GM21737 (cell line): ENCODE measurements around the gene ORC3.
"Not testable (repeated sequence)": the region's sequence is repeated elsewhere in the genome, so short reads cannot be mapped to it uniquely, and the experiment has no call there.

Source experiments
- ATAC-seq: cut with Tn5 transposase; IDR thresholded peaks from one replicate; pipeline ENCODE4 v1.9.1; 2021; ENCODE audit warnings: mild to moderate bottlenecking, moderate library complexity; ENCODE audit not compliant: unreplicated experiment

The ORC3 gene

DNA sequence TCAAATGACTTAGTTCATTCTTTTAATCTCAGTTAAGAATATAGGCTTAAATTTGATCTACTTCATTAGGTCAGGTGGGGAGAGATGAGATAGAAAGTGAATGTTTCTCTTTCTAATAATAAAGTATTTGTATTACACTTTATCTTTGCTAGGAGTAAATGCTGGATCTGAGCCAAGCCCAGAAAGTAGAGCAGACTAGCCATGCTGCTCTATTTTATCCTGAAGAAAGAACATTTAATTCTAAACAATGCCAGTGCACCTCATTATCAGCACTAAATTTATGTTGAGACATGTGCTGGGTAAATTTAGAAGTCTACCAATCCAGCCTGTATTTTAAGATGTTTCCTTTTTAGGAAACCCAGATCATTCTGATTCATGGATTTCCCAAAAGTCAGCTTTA is 68.6 kb downstream of the ORC3 start:
- ATAC-seq: no peak

DNA sequence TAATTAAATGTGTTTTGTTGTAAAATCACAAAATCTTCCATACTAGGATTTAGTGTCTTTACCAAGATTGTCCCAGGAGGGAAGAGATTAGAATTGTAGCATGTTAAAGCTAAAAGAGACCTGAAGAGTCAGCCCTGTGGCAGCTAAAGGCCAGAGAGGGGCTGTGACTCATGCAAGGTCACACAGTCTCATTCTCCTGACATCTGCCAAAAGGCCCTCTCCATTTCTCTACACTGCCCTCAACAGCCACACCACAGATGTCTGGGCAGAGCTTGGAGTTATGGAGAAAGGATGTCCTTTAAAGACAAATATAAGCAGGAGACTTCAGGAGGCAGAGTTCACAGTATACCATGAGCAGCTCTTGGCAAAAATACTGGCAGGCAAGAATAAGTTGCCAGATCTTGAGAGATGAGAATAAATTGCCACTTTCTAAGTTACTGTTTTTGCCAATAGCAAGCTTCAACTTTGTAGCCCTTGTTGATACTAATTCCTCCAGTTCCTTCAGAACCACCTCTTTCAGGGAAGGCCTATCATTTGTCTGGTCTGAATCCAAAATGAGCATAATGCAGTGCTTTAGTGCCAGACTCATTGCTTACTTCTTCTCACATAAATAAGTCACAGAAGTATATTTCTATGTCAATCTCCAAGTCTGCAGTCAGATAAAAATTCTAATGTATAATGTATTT is 70.4 kb downstream of the ORC3 start:
- ATAC-seq: no peak

DNA sequence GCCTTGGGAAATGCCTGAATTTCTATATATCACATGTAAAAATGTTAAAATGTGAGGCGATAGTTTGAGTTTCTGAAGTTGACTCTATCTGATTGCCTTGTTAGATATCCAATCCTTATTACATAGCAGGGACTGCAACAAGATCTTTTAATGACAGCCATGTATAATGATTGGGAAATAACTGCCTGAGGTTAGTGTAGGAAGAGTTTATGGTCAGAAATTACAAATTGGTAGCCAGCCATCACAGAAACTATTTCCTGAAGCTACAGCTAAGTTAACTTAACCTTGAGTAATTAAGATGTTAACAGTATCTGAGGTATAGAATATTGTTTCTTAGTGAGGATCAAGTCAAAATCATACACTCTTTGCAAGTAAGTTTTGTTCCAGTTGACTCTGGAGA is 71.1 kb downstream of the ORC3 start:
- no peak for ATAC-seq

DNA sequence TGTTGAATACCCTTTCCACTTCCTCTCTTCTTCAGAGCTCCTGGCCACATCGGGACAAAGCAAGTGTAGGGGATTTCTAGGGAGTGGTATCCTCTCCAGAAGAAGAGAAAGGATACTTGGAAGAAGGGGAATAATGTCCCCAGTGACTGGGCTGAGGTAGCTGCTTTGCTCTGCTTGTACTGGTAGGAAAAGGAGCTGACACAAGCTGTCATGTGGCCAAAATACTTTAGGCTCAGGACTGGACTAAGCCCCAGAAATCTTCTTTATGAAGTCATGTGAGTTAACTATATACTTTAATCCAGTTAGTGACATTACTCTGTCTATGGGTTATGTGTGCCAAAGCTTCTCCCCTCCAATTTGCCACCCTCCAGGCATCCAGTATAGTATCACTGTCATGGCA is 71.6 kb downstream of the ORC3 start:
- no peak for ATAC-seq

DNA sequence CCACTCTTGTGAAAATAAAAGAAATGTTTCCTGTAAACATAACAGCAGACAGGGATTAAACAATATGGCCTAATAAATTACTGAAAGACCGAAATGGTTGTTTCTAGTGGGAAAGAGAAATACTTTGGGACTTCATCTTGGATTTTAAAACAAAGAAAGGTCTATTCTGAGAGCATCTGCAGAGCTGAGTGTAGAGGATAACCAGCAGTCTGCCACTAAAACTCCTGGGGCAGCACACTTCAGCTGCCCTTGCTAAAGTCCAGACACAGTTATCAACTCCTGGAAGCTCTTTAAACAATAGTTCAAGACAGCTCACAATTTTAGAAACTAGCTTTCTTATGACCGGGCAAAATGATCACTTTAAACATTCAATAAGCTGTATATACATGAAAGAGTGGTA is 73.5 kb downstream of the ORC3 start:
- no peak for ATAC-seq

DNA sequence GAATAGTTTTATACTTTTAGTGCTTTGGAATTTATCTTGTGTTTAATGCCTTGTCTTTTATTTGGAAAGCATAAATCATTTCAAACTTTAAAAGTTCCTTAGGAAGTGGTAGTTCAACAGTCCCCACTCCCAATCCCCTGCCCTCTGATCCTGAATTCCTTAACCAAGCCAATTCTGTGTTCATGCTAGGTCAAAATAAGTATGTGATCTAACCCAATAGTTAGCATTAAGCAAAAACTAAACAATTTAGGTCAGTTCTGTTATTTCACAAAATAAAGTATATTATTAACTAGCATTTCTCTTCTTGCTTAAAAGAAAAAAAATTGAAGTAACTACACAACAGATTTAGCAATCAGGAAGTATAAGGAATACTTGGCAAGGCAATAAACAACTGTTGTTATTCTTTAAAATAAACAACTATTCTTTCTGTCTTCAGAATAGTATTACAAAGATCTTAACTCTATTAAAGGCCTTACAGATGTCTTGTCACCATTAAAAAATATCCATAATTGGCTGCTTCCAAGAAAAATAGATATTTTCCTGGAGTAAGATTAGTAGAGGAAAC is 75.1 kb downstream of the ORC3 start:
- no peak for ATAC-seq

DNA sequence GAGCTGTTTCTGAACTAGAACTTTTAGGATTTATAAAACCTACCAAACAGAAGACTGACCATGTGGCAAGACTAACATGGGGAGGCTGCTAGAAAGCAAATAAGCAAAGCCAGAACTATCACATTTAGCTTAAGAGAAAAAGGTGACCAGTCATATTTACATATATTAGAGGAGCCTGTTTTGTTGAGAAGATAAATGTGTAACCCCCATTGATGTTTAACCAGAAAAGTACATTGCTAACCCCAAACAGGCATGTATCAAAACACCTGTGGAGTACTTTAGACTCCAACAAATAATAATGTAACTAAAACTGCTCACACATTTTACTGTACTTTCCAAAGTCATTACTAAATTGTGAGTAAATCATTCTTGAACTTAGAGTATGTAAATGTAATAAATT is 77.1 kb downstream of the ORC3 start:
- no peak for ATAC-seq

DNA sequence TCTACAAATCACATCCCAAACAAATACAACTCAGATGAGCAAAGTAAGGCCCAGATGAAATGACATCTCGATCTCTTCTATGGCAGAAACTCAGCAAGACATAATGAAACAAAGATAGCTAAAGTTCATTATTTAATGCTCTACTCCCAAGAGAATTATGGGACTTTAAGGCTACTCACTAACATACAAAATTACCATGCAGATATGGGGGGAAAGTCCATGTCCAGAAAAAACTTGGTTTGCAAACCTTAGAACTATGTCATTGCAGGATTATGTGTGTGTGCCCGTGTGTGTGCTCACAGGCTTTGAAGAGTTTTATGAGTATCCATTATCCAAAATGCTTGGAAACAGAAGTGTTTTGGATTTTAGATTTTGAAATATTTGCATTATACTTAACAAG is 78.1 kb downstream of the ORC3 start:
- ATAC-seq: no peak

DNA sequence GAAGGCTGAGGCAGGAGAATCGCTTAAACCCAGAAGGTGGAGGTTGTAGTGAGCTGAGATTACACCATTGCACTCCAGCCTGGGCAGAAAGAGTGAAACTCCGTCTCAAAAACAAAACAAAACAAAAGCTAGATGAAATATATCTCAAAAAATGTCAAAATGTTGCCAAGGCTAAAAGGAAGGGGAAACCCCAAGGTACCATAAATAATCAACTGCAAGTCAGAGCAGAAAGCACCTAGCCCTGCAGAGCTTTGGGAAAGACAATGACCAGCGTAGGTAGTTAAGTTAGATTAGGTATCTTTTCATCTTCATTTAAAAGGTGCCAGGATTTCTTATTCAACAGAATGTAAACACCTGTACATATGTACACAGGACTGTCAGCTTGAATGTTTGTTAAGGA is 79.1 kb downstream of the ORC3 start:
- no peak for ATAC-seq

DNA sequence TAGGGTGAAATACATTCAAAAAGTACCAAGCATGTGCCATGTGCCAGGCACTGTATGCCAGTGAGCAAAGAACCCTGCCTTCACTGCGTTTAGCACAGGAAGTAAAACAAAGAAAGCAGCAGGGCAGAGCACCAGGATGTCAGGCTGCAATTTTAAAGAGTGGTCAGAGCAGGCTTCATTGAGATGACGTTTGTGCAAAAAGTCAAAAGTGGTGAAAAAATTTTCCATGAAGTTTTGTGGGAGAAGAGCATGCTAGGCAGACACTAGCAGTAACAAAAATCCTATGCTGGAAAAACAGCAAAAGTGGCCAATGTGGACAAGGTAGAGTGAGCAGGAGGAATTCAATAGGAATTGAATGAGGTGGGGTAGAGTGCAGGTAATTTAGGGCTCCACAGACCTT is 80.8 kb downstream of the ORC3 start:
- ATAC-seq: no peak

DNA sequence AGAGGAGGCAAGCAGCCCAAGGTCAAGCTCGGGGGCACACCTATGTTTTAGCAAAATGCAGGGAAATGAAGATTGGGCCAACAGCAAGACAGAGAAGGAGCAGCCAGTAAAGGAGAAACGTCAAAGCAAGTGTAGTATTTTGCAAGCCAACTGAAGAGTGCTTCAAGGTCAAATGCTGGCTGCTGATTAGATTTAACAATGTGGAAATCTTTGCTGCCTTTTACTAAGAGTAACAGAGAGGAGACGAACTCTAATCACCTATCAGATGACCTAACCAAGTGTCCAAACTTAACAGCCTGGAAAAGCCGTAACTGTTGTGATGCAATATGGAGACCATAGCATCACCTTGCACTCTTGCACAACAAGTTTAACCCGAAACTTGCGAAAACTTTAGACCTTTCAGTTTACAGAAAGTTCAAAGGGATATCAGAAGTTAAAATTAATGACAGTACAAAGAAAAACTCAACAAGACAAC is 81.7 kb downstream of the ORC3 start:
- no peak for ATAC-seq

DNA sequence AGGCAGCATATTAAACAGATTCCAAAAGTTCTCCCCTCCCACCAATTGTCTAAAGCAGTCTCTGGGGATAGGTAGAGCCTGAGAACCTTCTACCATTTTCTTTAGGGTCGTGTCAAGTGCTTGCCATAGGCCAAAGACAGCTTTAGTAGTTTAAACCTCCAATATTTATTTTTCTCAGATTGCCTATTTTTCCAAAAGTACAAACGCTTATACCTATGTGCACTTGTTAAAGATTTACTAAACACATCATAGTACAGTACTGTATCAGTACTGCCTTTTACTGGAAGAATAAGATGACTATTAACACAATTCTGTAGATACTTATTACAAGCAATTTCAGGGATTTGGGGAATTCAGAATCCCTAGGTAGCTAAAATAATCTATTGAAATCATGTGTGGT is 82.7 kb downstream of the ORC3 start:
- no peak for ATAC-seq

DNA sequence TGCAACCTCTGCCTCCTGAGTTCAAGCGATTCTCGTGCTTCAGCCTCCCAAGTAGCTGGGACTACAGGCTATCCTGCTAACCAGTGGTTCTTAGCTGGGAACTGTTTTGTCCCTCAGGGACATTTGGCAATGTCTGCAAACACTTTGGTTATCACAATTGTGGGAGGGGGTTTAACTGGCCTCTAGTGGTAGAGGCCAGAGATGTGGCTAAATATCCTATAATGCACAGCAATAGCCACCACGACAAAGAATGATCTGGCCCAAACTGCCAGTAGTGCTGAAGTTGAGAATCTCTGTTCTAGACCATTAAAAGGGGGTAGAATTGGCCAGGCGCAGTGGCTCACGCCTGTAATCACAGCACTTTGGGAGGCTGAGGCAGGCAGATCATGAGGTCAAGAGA is 83.3 kb downstream of the ORC3 start:
- no peak for ATAC-seq

DNA sequence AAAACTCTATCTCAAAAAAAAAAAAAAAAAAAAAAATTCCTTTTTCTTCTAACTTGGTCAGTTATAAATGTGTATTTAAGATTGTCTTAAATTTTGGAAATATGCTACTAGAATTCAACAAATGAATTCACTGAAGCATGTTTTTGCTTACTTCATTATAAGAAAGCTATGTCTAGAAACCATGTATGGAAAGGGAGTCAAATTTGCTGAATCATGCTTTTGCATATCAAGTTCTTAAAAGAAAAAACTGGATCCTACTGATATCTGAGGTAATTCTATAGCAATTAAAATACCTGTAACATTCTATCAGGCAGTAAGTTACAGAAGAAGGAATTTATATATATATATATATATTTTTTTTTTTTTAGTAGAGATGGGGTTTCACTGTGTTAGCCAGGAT is 84.4 kb downstream of the ORC3 start:
- ATAC-seq: no peak

DNA sequence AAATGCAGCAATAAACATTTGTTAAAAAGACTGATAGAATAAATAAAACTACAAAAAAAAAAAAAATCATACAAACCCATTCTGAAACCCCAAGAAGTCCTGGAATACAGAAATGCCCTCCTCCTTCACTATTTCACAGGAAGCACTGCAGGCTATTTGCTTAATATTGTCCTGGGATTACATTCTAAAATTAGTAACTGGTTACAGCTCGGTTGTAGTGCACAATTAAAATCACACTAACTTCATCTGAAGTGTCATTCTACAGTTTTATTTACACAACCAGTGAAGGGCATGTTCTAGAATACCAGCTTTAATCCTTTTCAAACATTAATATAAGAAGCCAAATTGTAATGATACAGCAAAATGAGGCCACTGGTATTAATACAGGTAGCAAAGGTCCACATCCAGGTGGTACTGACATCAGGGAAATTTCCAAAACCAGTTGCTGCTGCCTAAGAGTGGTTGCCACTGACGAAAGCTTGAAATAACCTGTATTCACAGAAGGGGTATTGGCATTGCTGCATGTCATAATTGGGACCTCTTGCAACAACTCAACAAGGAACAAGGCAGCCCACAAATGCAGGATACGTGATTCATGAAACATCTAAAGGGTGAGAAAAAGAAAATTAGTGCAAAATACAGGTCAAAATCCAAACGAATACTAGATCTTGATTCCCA is 85.2 kb downstream of the ORC3 start:
- no peak for ATAC-seq

DNA sequence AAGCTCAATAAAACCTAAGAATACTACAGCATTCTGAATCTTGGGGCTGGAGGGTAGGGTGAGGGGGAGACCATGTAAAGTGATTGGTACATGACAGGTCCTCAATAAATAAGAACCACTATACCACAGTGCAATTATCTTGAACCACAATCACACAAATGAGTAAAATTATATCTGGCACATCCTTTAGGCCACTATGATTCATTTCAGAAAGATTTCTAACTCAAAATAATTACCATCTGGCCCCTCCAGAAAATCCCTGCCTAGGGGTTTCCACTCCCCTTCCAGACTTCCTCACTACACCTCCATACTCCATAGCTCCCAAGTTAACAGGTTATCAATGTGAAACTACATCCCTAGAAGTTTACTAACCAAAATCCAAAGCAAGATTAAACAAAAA is 92.4 kb downstream of the ORC3 start:
- no peak for ATAC-seq

DNA sequence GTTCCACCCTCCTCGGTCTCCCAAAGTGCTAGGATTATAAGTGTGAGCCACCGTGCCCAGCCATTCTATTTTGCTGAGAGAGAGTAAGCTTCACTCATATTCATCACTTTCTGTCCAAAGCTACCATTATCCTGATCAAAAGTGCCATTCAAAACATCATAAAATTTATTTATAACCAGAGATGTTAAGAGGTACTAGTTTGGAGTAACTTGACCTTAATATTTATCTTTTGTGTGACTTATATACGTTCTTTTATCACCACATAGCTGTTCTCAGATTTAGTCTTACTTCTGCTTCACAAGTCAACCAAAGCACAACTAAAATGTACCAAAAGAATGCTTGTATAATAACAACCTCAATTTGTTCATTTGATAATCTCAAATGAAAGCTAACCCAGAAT is 94.0 kb downstream of the ORC3 start:
- ATAC-seq: no peak

DNA sequence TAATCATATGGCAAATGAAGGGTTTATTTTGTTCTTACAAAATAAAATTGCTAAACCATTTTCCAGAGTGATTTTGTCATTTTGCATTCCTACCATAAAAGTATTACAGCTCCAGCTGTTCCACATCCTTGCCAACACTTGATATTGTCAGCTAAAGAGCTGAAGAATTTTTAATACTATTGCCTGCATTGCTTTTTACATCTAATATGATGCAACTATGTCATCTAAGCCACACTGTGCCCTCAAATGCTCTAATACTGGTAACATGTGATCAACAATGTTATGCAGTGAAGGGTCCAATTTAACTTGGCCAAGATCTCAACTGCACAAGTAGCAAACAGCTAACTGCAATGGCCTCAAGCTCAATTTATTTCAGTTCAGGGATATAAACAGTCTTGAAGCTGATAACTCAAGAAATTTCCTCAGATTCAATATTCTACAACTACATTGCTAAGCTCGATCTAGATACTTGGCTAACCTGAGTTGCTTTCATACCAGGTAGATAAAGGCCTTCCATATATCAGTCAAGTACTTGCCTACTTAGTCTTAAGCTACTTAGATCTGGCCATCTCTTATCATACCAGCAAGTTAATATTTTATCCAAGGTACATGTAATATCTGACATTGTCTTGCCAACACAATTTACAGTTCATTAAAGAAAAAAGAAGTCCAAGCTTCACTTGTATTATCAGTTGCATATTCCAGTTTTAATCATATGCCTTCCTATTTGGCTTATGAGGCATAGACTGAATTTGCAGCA is 95.1 kb downstream of the ORC3 start:
- no peak for ATAC-seq

DNA sequence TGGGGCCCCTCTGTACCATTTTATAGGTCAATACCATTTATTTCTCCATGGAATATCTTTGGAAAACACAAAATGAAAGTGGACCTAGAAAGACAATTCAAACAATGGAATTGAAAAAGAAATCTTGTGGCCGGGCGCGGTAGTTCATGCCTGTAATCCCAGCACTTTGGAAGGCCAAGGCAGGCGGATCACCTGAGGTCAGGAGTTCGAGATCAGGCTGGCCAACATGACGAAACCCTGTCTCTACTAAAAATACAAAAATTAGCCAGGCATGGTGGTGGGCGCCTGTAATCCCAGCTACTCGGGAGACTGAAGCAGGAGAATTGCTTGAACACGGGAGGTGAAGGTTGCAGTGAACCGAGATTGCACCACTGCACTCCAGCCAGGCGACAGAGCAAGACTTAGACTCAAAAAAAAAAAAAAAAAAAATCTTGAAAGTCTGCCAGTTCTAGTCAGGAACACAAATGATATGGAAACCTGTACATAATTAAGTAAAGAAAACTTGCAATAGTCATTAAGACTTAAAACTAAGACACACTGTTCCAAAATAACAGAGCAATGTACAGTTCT is 96.8 kb downstream of the ORC3 start:
- ATAC-seq: not testable (repeated sequence)

DNA sequence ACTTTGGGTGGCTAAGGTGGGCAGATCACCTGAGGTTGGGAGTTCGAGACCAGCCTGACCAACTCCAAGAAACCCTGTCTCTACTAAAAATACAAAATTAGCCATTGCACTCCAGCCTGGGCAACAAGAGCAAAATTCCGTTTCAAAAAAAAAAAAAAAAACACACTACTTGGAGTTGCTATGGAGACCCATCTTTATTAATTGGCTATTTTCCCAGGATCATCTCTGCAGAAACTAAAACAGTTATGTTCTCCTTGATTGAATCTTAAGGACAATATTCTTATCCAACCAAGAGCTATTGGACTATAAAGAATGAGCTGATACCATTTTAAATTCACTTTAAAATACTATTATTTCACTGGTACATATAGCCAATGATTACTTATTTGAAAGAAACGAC is 97.4 kb downstream of the ORC3 start:
- no peak for ATAC-seq

DNA sequence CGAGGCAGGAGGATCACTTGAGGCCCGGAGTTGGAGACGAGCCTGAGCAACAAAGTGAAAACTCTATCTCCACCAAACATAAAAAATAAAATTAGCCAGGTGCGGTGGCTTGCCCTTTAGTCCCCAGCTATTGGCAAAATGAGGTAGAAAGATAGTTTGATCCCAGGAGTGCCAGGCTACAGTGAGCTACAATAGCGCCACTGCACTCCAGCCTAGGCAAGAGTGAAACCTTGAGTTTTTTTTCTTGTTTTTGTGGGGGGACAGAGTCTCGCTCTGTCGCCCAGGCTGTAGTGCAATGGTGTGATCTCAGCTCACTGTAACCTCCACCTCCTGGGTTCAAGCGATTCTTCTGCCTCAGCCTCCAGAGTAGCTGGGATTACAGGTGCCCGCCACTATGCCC is 98.0 kb downstream of the ORC3 start:
- ATAC-seq: not testable (repeated sequence)
